SU-DHL-6 (cell line): ENCODE results near the gene NTM.

ENCODE experiments used
- EZH2phosphoT487 ChIP-seq: fragments of 200-600 bp; sonication (generic), shearing (Covaris generic); conservative IDR thresholded peaks from 2 replicates; pipeline ENCODE4 v1.6.1; 2018; ENCODE audit warnings: mild to moderate bottlenecking, antibody characterized with exemption, low read length, moderate library complexity, mixed read lengths
- TF ChIP-seq, protein P1 (sequence below): fragments of 200-600 bp; sonication (generic); IDR thresholded peaks from one replicate; pipeline ENCODE4 v1.5.1; 2017; ENCODE audit warnings: antibody characterized with exemption, mild to moderate bottlenecking, low read length, moderate library complexity; ENCODE audit not compliant: insufficient read depth, poor library complexity, severe bottlenecking

DNA sequence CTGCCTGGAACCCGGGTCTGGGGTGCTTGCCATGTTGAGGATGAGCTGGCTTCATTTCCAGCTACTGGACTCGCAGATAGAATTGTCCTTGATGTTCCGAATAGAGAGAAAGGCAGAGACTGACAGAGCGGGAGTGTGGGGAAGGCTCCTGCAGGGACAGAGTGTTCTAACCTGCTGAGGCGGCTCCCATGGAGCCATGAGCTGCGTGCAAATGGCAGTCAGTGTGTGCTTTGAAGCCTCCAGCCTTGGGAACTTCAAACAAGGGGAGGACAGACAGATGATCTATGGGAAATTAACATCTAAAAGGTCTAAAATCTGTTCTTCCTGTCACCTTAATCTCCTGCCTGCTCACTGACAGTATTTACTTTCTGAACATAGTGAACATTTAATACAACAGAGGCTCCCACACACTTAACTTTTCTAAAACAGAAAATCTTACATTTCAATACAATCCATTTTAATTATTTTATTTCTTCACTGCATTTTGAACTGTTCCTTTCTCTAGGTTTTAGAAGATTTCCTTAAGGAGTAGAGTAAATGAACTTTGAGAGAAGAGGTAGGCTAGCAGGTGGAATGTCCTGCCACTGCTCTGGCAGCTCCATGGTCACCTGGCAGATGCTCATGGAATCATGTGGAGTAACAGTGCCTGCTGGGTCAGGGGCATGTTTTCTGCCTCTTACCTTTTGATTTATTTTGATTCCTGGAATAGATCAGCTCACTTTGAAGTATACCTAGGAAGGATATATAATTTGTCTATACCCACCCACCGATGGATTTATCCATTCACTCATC is 481.7 kb downstream of the NTM start:
- TF ChIP-seq, protein P1, sequence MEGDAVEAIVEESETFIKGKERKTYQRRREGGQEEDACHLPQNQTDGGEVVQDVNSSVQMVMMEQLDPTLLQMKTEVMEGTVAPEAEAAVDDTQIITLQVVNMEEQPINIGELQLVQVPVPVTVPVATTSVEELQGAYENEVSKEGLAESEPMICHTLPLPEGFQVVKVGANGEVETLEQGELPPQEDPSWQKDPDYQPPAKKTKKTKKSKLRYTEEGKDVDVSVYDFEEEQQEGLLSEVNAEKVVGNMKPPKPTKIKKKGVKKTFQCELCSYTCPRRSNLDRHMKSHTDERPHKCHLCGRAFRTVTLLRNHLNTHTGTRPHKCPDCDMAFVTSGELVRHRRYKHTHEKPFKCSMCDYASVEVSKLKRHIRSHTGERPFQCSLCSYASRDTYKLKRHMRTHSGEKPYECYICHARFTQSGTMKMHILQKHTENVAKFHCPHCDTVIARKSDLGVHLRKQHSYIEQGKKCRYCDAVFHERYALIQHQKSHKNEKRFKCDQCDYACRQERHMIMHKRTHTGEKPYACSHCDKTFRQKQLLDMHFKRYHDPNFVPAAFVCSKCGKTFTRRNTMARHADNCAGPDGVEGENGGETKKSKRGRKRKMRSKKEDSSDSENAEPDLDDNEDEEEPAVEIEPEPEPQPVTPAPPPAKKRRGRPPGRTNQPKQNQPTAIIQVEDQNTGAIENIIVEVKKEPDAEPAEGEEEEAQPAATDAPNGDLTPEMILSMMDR: no peak
- TF ChIP-seq EZH2phosphoT487: no peak
